ENCODE measurements around the gene PAQR4. TPM values are rescaled to one million over a fixed set of nuclear protein-coding genes. Genes with fewer than 3 reads are reported as not detected.

Gene PAQR4
- total and polyA plus RNA-seq, 2 experiments from 2014 or later = 4.5 to 8.3 TPM

DNA sequence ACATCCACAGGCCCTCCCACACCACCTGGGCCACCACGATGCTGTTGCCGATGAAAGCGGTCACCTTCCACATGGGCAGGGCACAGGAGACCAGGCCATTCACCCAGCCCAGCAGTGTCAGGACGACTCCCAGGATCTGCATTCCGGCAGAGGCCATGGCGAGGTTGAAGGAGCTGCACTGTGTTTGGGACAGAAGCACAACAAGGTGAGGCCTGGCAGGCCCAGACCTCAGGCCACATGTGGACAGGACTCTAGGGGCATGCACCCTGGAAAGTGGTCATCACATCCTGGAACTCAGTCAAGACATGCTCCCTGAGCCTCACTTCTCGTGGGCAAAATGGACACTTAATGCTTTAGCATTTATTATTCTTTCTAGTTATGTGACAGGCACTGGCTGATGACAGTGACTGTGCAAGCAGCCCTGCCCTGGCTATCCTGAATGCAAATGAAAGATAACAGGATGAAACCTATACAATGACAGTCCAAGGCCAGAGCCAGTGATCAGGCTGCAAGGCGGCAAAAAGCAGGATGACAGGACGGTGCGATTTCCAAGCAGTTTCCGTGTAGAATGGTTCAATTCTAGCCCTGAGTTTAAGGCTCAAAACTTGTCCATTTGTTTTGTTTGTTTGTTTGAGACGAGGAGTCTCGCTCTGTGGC is 46.8 kb downstream of the PAQR4 start:
- H3K79me2 ChIP-seq = peaks cover 28% of the 10 kb centered on the region
- no peaks in the 10 kb centered on the region for H3K9me2 ChIP-seq (replicated peaks; ENCODE audit: insufficient read depth)
- peak overlapping the region; percentile 57 for H3K4me2 ChIP-seq
- 79% methylated on average over 13 of the region's 13 CpGs for WGBS (ENCODE audit: low lambda C conversion rate, missing lambda C conversion rate)
- no peak for TF ChIP-seq EZH2phosphoT487 (IDR thresholded peaks at IDR 0.05; ENCODE audit: low read depth, severe bottlenecking, unreplicated experiment)
- no peak for TF ChIP-seq EZH2 (IDR thresholded peaks at IDR 0.05; ENCODE audit: borderline replicate concordance)
- TF ChIP-seq, protein P1, sequence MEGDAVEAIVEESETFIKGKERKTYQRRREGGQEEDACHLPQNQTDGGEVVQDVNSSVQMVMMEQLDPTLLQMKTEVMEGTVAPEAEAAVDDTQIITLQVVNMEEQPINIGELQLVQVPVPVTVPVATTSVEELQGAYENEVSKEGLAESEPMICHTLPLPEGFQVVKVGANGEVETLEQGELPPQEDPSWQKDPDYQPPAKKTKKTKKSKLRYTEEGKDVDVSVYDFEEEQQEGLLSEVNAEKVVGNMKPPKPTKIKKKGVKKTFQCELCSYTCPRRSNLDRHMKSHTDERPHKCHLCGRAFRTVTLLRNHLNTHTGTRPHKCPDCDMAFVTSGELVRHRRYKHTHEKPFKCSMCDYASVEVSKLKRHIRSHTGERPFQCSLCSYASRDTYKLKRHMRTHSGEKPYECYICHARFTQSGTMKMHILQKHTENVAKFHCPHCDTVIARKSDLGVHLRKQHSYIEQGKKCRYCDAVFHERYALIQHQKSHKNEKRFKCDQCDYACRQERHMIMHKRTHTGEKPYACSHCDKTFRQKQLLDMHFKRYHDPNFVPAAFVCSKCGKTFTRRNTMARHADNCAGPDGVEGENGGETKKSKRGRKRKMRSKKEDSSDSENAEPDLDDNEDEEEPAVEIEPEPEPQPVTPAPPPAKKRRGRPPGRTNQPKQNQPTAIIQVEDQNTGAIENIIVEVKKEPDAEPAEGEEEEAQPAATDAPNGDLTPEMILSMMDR (IDR thresholded peaks at IDR 0.05; ENCODE audit: poor library complexity) = no peak
- H4K20me1 ChIP-seq (ENCODE audit: insufficient read depth, poor library complexity, severe bottlenecking) = peaks cover 6% of the 10 kb centered on the region
- no peak overlapping the region for H3K27ac ChIP-seq
- peaks cover 7% of the 10 kb centered on the region for H3K27me3 ChIP-seq
- H2AFZ ChIP-seq = no peak overlapping the region
- H3K36me3 ChIP-seq (replicated peaks; ENCODE audit: insufficient read depth, low read depth) = no peaks in the 10 kb centered on the region
- DNase-seq (ENCODE audit: low spot score) = no peak
- peaks cover 25% of the 10 kb centered on the region for H3K4me1 ChIP-seq (ENCODE audit: insufficient read depth)
- no peaks in the 10 kb centered on the region for H3K9me3 ChIP-seq (ENCODE audit: low read depth)
- no peak overlapping the region for H3K4me3 ChIP-seq

GRCh38 chr16:3017344-3017743 is 48.2 kb downstream of the PAQR4 start:
- Histone ChIP-seq H3K4me2 (peak overlapping the region; percentile 78), H3K79me2 (peaks cover 28% of the 10 kb centered on the region), H3K4me3 (peak overlapping the region; percentile 42), H2AFZ (no peak overlapping the region), H3K36me3 (replicated peaks; ENCODE audit: insufficient read depth, low read depth) (no peaks in the 10 kb centered on the region), H3K4me1 (ENCODE audit: insufficient read depth) (peaks cover 22% of the 10 kb centered on the region), H3K9me2 (replicated peaks; ENCODE audit: insufficient read depth) (no peaks in the 10 kb centered on the region), H3K9me3 (ENCODE audit: low read depth) (no peaks in the 10 kb centered on the region), H3K27ac (peak overlapping the region; percentile 98), H3K27me3 (peaks cover 7% of the 10 kb centered on the region), H4K20me1 (ENCODE audit: insufficient read depth, poor library complexity, severe bottlenecking) (peaks cover 6% of the 10 kb centered on the region)
- 12% methylated on average over 20 of the region's 20 CpGs for WGBS (ENCODE audit: low lambda C conversion rate, missing lambda C conversion rate)
- DNase-seq (ENCODE audit: low spot score) = no peak
- TF ChIP-seq, protein P1 (IDR thresholded peaks at IDR 0.05; ENCODE audit: poor library complexity) = no peak
- TF ChIP-seq EZH2phosphoT487 (IDR thresholded peaks at IDR 0.05; ENCODE audit: low read depth, severe bottlenecking, unreplicated experiment) = no peak
- TF ChIP-seq EZH2 (IDR thresholded peaks at IDR 0.05; ENCODE audit: borderline replicate concordance) = no peak

DNA sequence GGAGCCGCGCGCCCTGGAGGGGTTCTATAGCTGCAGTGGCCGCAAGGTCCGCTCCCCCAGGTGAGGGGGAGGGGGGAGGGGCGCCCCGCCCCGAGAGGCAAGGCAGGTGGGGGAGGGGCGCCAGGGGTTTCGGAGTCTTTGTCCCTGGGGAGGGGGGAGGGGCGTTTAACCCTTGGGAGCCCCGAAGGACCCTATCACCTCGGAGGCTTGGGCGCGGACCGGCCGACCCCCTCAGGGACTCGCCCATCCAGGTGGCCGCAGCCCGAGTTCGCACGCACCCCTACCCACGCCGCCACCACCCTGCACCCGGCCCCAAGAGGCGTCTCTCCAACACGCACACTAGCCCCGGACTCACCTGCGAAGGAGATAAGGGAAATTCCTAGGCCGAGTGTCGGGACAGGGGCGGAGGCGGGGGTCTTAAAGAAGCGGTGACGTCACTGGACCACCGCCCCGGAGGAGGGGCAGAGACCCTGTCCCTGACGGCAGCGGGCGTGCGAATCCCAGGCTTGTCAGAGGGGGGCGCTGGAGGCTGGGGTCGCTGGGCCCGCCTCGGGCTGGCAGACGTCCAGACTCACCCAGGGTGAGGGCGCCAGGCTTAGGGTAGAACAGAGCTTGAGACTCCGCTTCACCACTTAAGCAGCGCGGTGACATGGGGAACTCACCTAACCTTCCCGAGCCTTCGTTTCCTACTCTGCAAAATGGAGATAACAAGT is 48.8 kb downstream of the PAQR4 start, which contains the start of gene CLDN6:
TSS of gene CLDN6 (minus strand) at position 390 of the 713 bp plus-strand sequence. CDS start 2,162 bp downstream, outside the sequence.
- Histone ChIP-seq H4K20me1 (ENCODE audit: insufficient read depth, poor library complexity, severe bottlenecking) (peaks cover 6% of the 10 kb centered on the region), H3K9me3 (ENCODE audit: low read depth) (no peaks in the 10 kb centered on the region), H3K9me2 (replicated peaks; ENCODE audit: insufficient read depth) (no peaks in the 10 kb centered on the region), H3K27me3 (peaks cover 7% of the 10 kb centered on the region), H3K27ac (peak within 1 kb of the TSS; percentile 98), H3K4me1 (ENCODE audit: insufficient read depth) (peaks cover 21% of the 10 kb centered on the region), H3K79me2 (peaks cover 29% of the 10 kb centered on the region), H3K4me2 (peak within 1 kb of the TSS; percentile 78), H2AFZ (no peak within 1 kb of the TSS), H3K36me3 (replicated peaks; ENCODE audit: insufficient read depth, low read depth) (no peaks in the 10 kb centered on the region), H3K4me3 (peak within 1 kb of the TSS; percentile 42)
- DNase-seq (ENCODE audit: low spot score) = peak; percentile 94
- TF ChIP-seq, protein P1 (IDR thresholded peaks at IDR 0.05; ENCODE audit: poor library complexity) = peak; percentile 63
- no peak for TF ChIP-seq EZH2phosphoT487 (IDR thresholded peaks at IDR 0.05; ENCODE audit: low read depth, severe bottlenecking, unreplicated experiment)
- WGBS (ENCODE audit: low lambda C conversion rate, missing lambda C conversion rate) = 2% methylated on average over 26 of the region's 52 CpGs
